Omental fat pad (tissue), 4 donors: ENCODE measurements around the gene CCDC187. TPM values are rescaled to one million over a fixed set of nuclear protein-coding genes. Genes with fewer than 3 reads are reported as not detected.

Source experiments
- ATAC-seq: fragments of 150-250 bp; one replicate; pipeline ENCODE4 v1.9.1; 2016; ENCODE audit warnings: mild to moderate bottlenecking, moderate library complexity; ENCODE audit not compliant: low FRiP score
- DNase-seq: peaks from one replicate; pipeline ENCODE4 v3.0.0-alpha.2; 2019; ENCODE audit warnings: low spot score
- CTCF ChIP-seq, 3 donors: fragments of 450-650 bp; IDR thresholded peaks; one replicate each; pipeline ENCODE4 v1.5.1; 2016 to 2017; ENCODE audit warnings: antibody characterized with exemption in 3 of 3, mild to moderate bottlenecking in 3 of 3, moderate library complexity in 2 of 3
- total RNA-seq, 4 donors: library from RNA; depleted of rRNA; stranded (reverse); fragments of >200 nt; gene quantifications; one replicate each; pipeline ENCODE4 v1.1.0, GENCODE V29; 2016

CCDC187 gene
- total RNA-seq, 4 donors from 2014 or later = not detected

GRCh38 chr9:136202454-136203407, 101.2 kb downstream of the CCDC187 start:
- ATAC-seq (no peak), DNase-seq (no peak)
- no peak for TF ChIP-seq CTCF (IDR thresholded peaks at IDR 0.05)

- no peak for ATAC-seq
- TF ChIP-seq CTCF (IDR thresholded peaks at IDR 0.05) = no peak
- DNase-seq = no peak
Measured at GRCh38 chr9:136201609-136202453, 102.1 kb downstream of the CCDC187 start.

GRCh38 chr9:136201174-136201573, 102.7 kb downstream of the CCDC187 start:
- DNase-seq (no peak), ATAC-seq (no peak)

GRCh38 chr9:136200424-136200823, 103.5 kb downstream of the CCDC187 start:
- TF ChIP-seq CTCF (IDR thresholded peaks at IDR 0.05) = no peak
- ATAC-seq (no peak), DNase-seq (no peak)

More at GRCh38 chr9:136201174-136201573, 102.7 kb downstream of the CCDC187 start:
- TF ChIP-seq CTCF (IDR thresholded peaks at IDR 0.05) = no peak

Other genes with a start within 250 kb of the CCDC187 start
- 10 to 100 TPM; 22.9 to 37.6 (median 24.8) TPM for gene NACC2, start 208.8 kb downstream of the CCDC187 start, total RNA-seq
- 10 to 100 TPM; 23.8 to 31.1 (median 28.4) TPM for gene TMEM250, start 185.2 kb downstream of the CCDC187 start, total RNA-seq
- not detected for gene LHX3, start 99.0 kb downstream of the CCDC187 start, total RNA-seq
- gene QSOX2, start 58.3 kb downstream of the CCDC187 start, total RNA-seq = 10 to 100 TPM in 1 of 4 donors, 1 to 10 TPM in 3; 5.6 to 18.5 (median 6.6) TPM
- 10 to 100 TPM in 1 of 4 donors, 1 to 10 TPM in 3; 5.0 to 20.5 (median 7.3) TPM for gene GPSM1, start 23.4 kb upstream of the CCDC187 start, total RNA-seq
- 10 to 100 TPM; 16.5 to 36.7 (median 19.8) TPM for gene DNLZ, start 59.6 kb upstream of the CCDC187 start, total RNA-seq
- gene CARD9, start 69.6 kb upstream of the CCDC187 start, total RNA-seq = 1 to 10 TPM; 2.5 to 6.9 (median 4.9) TPM
- 10 to 100 TPM in 1 of 4 donors, 1 to 10 TPM in 3; 3.2 to 11.2 (median 5.8) TPM for gene SNAPC4, start 96.1 kb upstream of the CCDC187 start, total RNA-seq
- gene ENTR1, start 106.5 kb upstream of the CCDC187 start, total RNA-seq = 10 to 100 TPM; 26.5 to 38.1 (median 33.5) TPM
- gene PMPCA, start 106.6 kb upstream of the CCDC187 start, total RNA-seq = 10 to 100 TPM; 29.2 to 64.4 (median 33.6) TPM
- gene INPP5E, start 135.8 kb upstream of the CCDC187 start, total RNA-seq = 10 to 100 TPM in 1 of 4 donors, 1 to 10 TPM in 3; 5.4 to 13.1 (median 8.3) TPM
- gene SEC16A, start 178.9 kb upstream of the CCDC187 start, total RNA-seq = 10 to 100 TPM; 45.6 to 64.8 (median 56.5) TPM
- 10 to 100 TPM; 10.4 to 61.8 (median 55.1) TPM for gene NOTCH1, start 242.0 kb upstream of the CCDC187 start, total RNA-seq